ENCODE data around the gene KMT2B.
A peak's percentile ranks its signal among the peaks of the same experiment; 100 is the strongest.

The KMT2B gene

GRCh38 chr19:35720163-35720524, 2.3 kb downstream of the KMT2B start:
- TF ChIP-seq CTCF (conservative IDR thresholded peaks at IDR 0.05; ENCODE audit: low read length): no peak
- TF ChIP-seq EZH2phosphoT487 (IDR thresholded peaks at IDR 0.05; ENCODE audit: borderline replicate concordance): no peak
- peaks cover 27% of the 10 kb centered on the region for H4K20me1 ChIP-seq (ENCODE audit: insufficient read depth, low read length, poor library complexity, severe bottlenecking)
- H3K4me1 ChIP-seq (ENCODE audit: insufficient read depth, low read length, poor library complexity, severe bottlenecking): peaks cover 25% of the 10 kb centered on the region
- H3K9me3 ChIP-seq (ENCODE audit: insufficient read depth, low read depth, low read length): no peaks in the 10 kb centered on the region
- no peaks in the 10 kb centered on the region for H3K27me3 ChIP-seq (ENCODE audit: insufficient read depth, low read length, poor library complexity, severe bottlenecking)
- H3K36me3 ChIP-seq (ENCODE audit: insufficient read depth, low read length): peaks cover 33% of the 10 kb centered on the region; the same call in 1 of the 2 replicates
- peak overlapping the region; percentile 92 for H3K4me2 ChIP-seq (ENCODE audit: low read depth, low read length, poor library complexity, severe bottlenecking)
- H3F3A ChIP-seq (ENCODE audit: low read depth): no peaks in the 10 kb centered on the region
- peaks cover 50% of the 10 kb centered on the region for H3K79me2 ChIP-seq (ENCODE audit: insufficient read depth, low read length)
- H3K4me3 ChIP-seq (ENCODE audit: low read length, poor library complexity, severe bottlenecking): no peak overlapping the region
- no peaks in the 10 kb centered on the region for H3K9me2 ChIP-seq (replicated peaks; ENCODE audit: low read depth, low read length)
- H3K9ac ChIP-seq (ENCODE audit: low read depth, low read length, poor library complexity, severe bottlenecking): no peak overlapping the region
- no peak overlapping the region for H2AFZ ChIP-seq (ENCODE audit: low read length)

DNA sequence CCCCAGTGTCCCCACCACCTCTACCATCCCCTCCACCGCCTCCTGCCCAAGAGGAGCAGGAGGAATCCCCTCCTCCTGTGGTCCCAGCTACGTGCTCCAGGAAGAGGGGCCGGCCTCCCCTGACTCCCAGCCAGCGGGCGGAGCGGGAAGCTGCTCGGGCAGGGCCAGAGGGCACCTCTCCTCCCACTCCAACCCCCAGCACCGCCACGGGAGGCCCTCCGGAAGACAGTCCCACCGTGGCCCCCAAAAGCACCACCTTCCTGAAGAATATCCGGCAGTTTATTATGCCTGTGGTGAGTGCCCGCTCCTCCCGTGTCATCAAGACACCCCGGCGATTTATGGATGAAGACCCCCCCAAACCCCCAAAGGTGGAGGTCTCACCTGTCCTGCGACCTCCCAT, 2.8 kb downstream of the KMT2B start:
- Histone ChIP-seq H3K9me2 (replicated peaks; ENCODE audit: low read depth, low read length) (no peaks in the 10 kb centered on the region), H3F3A (ENCODE audit: low read depth) (no peaks in the 10 kb centered on the region), H3K9me3 (ENCODE audit: insufficient read depth, low read depth, low read length) (no peaks in the 10 kb centered on the region), H3K27me3 (ENCODE audit: insufficient read depth, low read length, poor library complexity, severe bottlenecking) (no peaks in the 10 kb centered on the region), H4K20me1 (ENCODE audit: insufficient read depth, low read length, poor library complexity, severe bottlenecking) (peaks cover 27% of the 10 kb centered on the region), H3K4me2 (ENCODE audit: low read depth, low read length, poor library complexity, severe bottlenecking) (no peak overlapping the region), H3K4me1 (ENCODE audit: insufficient read depth, low read length, poor library complexity, severe bottlenecking) (peaks cover 20% of the 10 kb centered on the region), H3K79me2 (ENCODE audit: insufficient read depth, low read length) (peaks cover 45% of the 10 kb centered on the region), H3K36me3 (ENCODE audit: insufficient read depth, low read length) (peaks cover 38% of the 10 kb centered on the region; the same call in 1 of the 2 replicates), H3K9ac (ENCODE audit: low read depth, low read length, poor library complexity, severe bottlenecking) (no peak overlapping the region), H3K4me3 (ENCODE audit: low read length, poor library complexity, severe bottlenecking) (no peak overlapping the region), H2AFZ (ENCODE audit: low read length) (no peak overlapping the region)
- no peak for TF ChIP-seq CTCF (conservative IDR thresholded peaks at IDR 0.05; ENCODE audit: low read length)

GRCh38 chr19:35721374-35721773, 3.6 kb downstream of the KMT2B start:
- no peak overlapping the region for H3K4me3 ChIP-seq (ENCODE audit: low read length, poor library complexity, severe bottlenecking)
- H3K36me3 ChIP-seq (ENCODE audit: insufficient read depth, low read length): peaks cover 46% of the 10 kb centered on the region; the same call in 1 of the 2 replicates
- no peak overlapping the region for H2AFZ ChIP-seq (ENCODE audit: low read length)
- peak overlapping the region; percentile 38 for H3K4me2 ChIP-seq (ENCODE audit: low read depth, low read length, poor library complexity, severe bottlenecking)
- TF ChIP-seq CTCF (conservative IDR thresholded peaks at IDR 0.05; ENCODE audit: low read length) (no peak), EZH2phosphoT487 (IDR thresholded peaks at IDR 0.05; ENCODE audit: borderline replicate concordance) (no peak)
- H3K9me2 ChIP-seq (replicated peaks; ENCODE audit: low read depth, low read length): no peaks in the 10 kb centered on the region
- H3F3A ChIP-seq (ENCODE audit: low read depth): no peaks in the 10 kb centered on the region
- H3K9me3 ChIP-seq (ENCODE audit: insufficient read depth, low read depth, low read length): no peaks in the 10 kb centered on the region
- peaks cover 17% of the 10 kb centered on the region for H3K4me1 ChIP-seq (ENCODE audit: insufficient read depth, low read length, poor library complexity, severe bottlenecking)
- H3K27me3 ChIP-seq (ENCODE audit: insufficient read depth, low read length, poor library complexity, severe bottlenecking): no peaks in the 10 kb centered on the region
- H4K20me1 ChIP-seq (ENCODE audit: insufficient read depth, low read length, poor library complexity, severe bottlenecking): peaks cover 27% of the 10 kb centered on the region
- peaks cover 42% of the 10 kb centered on the region for H3K79me2 ChIP-seq (ENCODE audit: insufficient read depth, low read length)
- H3K9ac ChIP-seq (ENCODE audit: low read depth, low read length, poor library complexity, severe bottlenecking): no peak overlapping the region

All from Loucy (cell line).